Mesothelial cell of epicardium (in vitro differentiated cells): ENCODE measurements around the gene PRSS12. TPM values are rescaled to one million over a fixed set of nuclear protein-coding genes. Genes with fewer than 3 reads are reported as not detected.

Experiments
- DNase-seq, 2 experiments: peaks; one replicate each; pipeline ENCODE4 v3.0.0; 2021; ENCODE audit warnings: low spot score in 2 of 2; ENCODE audit not compliant: unreplicated experiment in 2 of 2
- H3K27ac Mint-ChIP-seq: 2 replicates; pipeline ENCODE4 v1.8.0; 2021; ENCODE audit warnings: mixed read lengths
- H3K27me3 Mint-ChIP-seq: 2 replicates; pipeline ENCODE4 v1.8.0; 2021; ENCODE audit warnings: low read depth, mixed read lengths
- H3K36me3 Mint-ChIP-seq: 2 replicates; pipeline ENCODE4 v1.8.0; 2021; ENCODE audit warnings: mixed read lengths
- H3K4me1 Mint-ChIP-seq: 2 replicates; pipeline ENCODE4 v1.8.0; 2021; ENCODE audit warnings: mixed read lengths
- H3K4me3 Mint-ChIP-seq: 2 replicates; pipeline ENCODE4 v1.8.0; 2021; ENCODE audit warnings: mild to moderate bottlenecking, moderate library complexity, mixed read lengths
- H3K9me3 Mint-ChIP-seq: 2 replicates; pipeline ENCODE4 v1.8.0; 2021; ENCODE audit warnings: mixed read lengths
- total RNA-seq: library from RNA; stranded (reverse); gene quantifications from 3 replicates; pipeline ENCODE4 v1.2.1, GENCODE V29; 2021
- TF ChIP-seq, protein P1 (sequence below): fragments of 200-600 bp; sonication (generic); IDR thresholded peaks from one replicate; pipeline ENCODE4 v1.5.0; 2021; ENCODE audit warnings: antibody characterized with exemption; ENCODE audit not compliant: unreplicated experiment

Gene PRSS12
- total RNA-seq, 1 donor from 2014 or later, result 46.7 TPM

DNA sequence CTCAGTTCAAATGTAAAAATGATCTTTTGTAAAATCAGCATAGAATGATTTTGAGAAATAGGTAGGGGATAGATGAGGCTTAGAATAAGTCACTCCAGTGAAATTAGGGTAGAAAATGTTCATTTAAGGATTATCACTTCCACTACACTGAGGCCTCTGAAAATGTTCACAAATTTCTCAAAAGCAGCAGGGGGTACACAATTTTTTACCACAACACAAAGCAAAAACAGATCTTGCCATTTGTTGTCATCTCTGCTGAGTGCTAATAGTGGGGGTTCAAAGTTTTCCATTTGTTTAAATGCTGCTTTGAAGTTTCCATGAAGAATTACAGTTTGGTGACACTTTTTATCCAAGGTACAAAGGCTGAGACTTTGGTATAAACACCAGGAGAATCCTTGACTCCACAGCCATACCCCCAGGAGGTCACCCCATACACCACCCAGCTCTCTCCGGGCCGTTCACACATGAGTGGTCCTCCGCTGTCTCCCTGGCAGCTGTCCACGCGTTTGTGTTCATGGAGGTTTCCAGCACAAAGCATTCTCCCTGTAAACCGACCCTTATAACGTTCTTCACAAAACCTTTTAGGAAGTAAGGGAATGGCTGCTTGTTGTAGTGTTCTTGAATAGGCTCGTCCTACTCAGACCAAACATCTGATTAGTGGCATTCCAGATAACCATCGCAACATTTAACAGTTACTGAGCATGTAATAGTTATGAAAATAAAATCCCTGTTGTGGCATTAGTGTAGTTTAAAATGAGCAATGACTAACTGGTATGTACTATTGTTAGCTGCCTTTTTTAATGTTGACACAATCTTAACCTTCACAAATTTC, 71.0 kb downstream of the PRSS12 start:
- no peaks in the 10 kb centered on the region for H3K36me3 Mint-ChIP-seq
- H3K9me3 Mint-ChIP-seq, result no peaks in the 10 kb centered on the region
- H3K4me1 Mint-ChIP-seq, result peaks cover 39% of the 10 kb centered on the region
- no peak for DNase-seq
- no peak overlapping the region for H3K4me3 Mint-ChIP-seq
- H3K27ac Mint-ChIP-seq, result peak overlapping the region; percentile 74
- TF ChIP-seq, protein P1, sequence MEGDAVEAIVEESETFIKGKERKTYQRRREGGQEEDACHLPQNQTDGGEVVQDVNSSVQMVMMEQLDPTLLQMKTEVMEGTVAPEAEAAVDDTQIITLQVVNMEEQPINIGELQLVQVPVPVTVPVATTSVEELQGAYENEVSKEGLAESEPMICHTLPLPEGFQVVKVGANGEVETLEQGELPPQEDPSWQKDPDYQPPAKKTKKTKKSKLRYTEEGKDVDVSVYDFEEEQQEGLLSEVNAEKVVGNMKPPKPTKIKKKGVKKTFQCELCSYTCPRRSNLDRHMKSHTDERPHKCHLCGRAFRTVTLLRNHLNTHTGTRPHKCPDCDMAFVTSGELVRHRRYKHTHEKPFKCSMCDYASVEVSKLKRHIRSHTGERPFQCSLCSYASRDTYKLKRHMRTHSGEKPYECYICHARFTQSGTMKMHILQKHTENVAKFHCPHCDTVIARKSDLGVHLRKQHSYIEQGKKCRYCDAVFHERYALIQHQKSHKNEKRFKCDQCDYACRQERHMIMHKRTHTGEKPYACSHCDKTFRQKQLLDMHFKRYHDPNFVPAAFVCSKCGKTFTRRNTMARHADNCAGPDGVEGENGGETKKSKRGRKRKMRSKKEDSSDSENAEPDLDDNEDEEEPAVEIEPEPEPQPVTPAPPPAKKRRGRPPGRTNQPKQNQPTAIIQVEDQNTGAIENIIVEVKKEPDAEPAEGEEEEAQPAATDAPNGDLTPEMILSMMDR, result no peak
- no peaks in the 10 kb centered on the region for H3K27me3 Mint-ChIP-seq

DNA sequence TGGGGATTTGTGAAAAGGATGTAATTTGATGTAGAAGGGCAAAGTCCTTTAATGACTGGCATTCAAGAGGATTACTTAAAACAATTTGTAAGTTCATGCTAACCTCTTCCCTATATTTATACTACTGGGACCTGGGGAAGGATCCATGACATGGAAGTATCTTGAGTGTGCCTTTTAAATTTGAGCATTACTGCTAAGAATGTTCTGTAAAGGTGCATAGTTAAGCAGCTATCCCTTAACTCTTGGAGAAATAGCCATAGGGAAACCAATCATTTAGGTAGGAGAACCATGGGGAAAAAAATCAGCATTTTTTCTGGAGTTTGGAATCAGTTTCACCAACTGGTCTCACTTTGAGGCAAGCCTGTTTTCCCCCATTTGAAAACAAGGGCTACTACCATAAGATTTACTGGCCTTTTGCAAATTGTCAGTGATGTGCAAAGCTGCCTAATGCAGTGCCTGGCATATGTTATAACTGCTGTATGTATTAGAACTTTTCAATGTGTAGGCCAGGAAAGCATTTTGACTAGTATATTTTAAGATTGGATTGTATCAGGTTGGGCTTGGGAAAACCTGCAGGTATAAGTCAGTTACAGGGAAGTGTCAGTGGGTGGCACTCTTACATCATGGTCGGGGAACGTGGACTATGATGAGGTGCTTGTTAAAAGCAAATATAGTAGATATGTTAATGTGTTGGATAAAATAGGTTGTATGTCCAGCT, 72.1 kb downstream of the PRSS12 start:
- H3K4me1 Mint-ChIP-seq, result peaks cover 34% of the 10 kb centered on the region
- H3K36me3 Mint-ChIP-seq, result no peaks in the 10 kb centered on the region
- TF ChIP-seq, protein P1, result peak; percentile 51
- H3K27me3 Mint-ChIP-seq, result no peaks in the 10 kb centered on the region
- H3K4me3 Mint-ChIP-seq, result peak overlapping the region; percentile 82
- H3K27ac Mint-ChIP-seq, result peak overlapping the region; percentile 74
- peak in 1 of 2 experiments; percentile 49 for DNase-seq
- H3K9me3 Mint-ChIP-seq, result no peaks in the 10 kb centered on the region

DNA sequence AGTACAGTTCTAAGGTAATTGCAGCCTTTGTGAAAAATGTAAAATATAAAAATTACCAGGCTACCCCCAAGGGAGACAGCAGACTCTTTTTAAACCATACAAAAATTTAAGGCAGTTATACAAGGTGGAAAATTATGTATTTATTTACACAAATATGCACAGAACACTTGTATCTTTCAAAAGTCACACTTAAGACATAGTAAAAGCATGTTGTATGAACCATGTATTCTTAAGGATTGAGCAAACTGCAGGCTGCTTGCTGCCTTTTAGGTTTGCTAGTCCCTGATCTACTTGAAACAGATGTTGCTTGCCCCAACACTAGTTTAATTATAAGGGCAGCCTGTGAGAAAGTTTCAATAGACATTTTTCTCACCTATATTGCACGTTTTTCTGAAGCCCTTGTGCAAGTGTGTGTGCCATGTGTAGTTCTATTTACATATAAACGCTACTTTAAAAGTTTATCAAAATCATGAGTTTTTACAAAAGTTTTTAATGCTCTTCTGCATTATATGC, 72.8 kb downstream of the PRSS12 start:
- Mint-ChIP-seq H3K27me3 (no peaks in the 10 kb centered on the region), H3K36me3 (no peaks in the 10 kb centered on the region), H3K27ac (peak overlapping the region; percentile 95), H3K4me3 (peak overlapping the region; percentile 82), H3K9me3 (no peaks in the 10 kb centered on the region), H3K4me1 (peaks cover 34% of the 10 kb centered on the region)
- no peak for DNase-seq
- TF ChIP-seq, protein P1, result no peak

DNA sequence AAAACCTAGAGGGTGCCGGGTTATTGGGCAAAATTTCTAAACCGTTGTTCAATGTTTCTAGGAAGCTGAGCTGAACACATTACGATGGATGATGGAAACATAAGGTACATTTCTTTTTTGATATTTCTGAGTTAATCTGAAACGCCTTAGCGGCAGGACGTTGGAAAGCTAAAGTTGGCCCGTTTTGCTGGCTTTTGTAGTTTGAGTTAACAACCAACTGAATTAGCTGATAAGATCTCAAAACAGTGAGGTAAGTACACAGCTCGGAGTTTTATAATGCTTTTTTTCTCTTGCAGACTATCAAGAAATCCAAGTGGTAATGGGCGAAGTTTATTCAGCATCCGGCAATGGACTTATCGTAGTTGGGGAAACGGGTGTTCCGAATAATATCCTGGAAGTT, 73.5 kb downstream of the PRSS12 start:
- H3K27ac Mint-ChIP-seq, result peak overlapping the region; percentile 95
- no peaks in the 10 kb centered on the region for H3K27me3 Mint-ChIP-seq
- H3K36me3 Mint-ChIP-seq, result no peaks in the 10 kb centered on the region
- peaks cover 34% of the 10 kb centered on the region for H3K4me1 Mint-ChIP-seq
- no peaks in the 10 kb centered on the region for H3K9me3 Mint-ChIP-seq
- H3K4me3 Mint-ChIP-seq, result peak overlapping the region; percentile 82
- no peak for DNase-seq
- TF ChIP-seq, protein P1, result no peak

DNA sequence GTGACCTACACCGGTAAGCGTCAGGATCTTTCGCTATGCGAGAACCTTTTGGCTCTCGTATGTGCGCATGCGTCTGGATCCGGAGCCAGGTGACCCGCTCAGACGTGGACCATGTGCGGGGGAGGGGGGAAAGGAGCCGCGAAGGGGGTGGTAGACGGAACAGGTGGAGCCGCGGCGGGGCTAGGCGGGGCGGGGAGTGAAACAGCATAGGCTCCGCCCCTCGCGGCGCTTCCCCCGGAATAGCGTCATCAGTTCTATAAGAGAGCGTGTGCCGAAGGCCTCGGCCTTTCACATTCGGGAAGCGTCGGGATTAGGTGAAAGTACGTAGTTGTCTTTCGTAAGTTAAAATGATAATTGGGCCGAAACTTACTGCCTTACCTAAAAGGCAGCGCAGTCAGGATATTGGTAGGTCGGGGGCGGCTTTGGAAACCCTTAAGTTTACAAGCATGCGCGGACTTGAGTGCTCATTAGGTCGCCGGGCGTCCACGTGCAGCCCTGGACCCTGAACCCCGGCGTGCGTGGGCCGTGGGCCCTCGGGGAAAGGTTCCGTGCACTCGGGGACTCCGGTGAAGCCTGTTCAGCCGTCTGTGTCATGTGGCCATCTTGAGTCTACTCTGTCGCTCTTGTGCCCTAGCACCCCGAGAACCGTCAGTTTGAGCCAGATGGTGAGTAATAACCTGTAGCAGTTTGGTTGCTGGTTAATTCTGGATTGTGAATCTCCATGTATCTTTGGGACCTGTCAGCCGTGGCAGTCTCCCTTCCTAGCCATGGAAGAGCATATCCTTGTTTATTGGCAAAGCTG, 74.1 kb downstream of the PRSS12 start:
- H3K27me3 Mint-ChIP-seq, result no peaks in the 10 kb centered on the region
- peak; percentile 94 for DNase-seq
- peaks cover 34% of the 10 kb centered on the region for H3K4me1 Mint-ChIP-seq
- H3K36me3 Mint-ChIP-seq, result no peaks in the 10 kb centered on the region
- H3K9me3 Mint-ChIP-seq, result no peaks in the 10 kb centered on the region
- TF ChIP-seq, protein P1, result no peak
- peak overlapping the region; percentile 95 for H3K27ac Mint-ChIP-seq
- peak overlapping the region; percentile 82 for H3K4me3 Mint-ChIP-seq
